ENCODE results near the gene CADM1.

Gene CADM1

GRCh38 chr11:115347106-115347505 is 157.1 kb downstream of the CADM1 start:
- no peak for DNase-seq

DNA sequence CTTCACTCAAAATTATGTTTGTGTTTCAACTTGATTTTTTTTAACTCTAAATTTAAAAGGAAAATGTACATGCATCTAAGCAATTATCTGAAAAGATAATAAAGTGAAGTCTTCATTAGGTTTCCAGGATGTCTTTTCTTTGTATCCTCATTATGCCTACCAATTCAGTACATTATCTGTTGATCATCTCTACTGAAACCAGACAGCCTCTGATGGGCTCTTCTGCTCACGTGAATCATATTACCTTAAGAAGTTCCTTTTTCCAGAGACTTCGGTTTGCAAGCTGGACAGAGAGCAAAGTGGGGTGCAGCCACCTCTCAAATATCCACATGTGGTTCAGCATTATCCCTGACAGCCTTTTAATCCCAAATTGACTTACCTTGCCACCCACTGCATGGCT is 158.4 kb downstream of the CADM1 start:
- no peak for DNase-seq

GRCh38 chr11:115345361-115345760 is 158.9 kb downstream of the CADM1 start:
- DNase-seq = no peak

DNA sequence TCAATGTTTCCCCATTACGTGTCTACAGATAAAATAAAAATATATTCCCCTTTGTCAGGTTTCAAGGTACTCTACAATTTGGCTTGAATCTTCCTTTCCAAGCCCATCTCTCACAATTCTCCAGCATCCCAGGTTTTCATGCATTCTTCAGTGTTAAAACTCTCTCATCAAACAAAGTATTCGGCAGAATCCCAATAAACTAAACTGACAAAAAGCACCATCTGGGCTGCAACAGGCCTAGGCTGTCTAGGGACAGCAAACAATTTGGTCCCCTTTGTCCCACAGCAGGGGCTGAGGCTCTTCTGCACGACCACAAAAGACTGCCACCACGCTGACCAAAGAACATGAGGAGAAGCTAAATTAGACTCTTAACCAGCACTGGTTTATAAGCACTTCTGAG is 159.4 kb downstream of the CADM1 start:
- no peak for DNase-seq

GRCh38 chr11:115342142-115342541 is 162.1 kb downstream of the CADM1 start:
- no peak for DNase-seq

DNA sequence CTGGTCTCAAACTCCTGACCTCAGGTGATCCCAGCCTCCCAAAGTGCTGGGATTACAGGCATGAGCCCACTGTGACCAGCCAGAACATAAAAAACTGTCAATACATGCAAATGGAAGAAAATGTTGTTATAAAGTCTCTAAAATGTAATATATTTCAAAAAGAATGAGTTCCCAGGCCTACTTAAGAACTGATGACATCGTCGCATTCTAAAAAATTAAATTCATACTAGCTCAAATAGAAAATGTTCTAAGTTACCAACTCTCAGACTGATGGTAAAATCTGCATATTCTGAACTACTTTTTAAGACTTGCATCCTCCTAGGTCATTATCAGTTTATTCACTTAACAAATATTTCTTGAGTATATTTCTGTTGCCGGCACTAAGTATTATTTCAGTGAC is 163.3 kb downstream of the CADM1 start:
- DNase-seq = no peak

DNA sequence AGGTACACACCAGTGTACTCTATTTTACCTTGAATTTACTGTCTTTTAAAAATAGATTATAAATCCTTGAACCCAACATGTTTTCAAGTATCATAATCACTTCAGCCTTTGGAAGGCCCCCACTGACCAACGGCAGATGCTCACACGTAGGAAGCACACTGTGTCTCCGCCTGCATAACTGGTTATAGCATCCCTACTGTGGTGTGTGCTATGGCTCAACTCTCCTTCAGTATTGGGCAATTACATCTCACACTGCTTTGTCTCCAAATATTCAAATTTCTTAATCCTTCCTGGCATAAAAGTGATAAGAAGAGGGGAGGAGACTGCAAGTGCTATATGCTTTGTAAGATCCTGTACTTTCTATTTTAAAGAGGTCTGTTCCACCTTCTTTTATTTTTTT is 165.7 kb downstream of the CADM1 start:
- no peak for DNase-seq

GRCh38 chr11:115334932-115335788 is 169.1 kb downstream of the CADM1 start:
- no peak for DNase-seq

- no peak for DNase-seq
These were observed 170.3 kb downstream of the CADM1 start for GRCh38 chr11:115333949-115334348.

DNA sequence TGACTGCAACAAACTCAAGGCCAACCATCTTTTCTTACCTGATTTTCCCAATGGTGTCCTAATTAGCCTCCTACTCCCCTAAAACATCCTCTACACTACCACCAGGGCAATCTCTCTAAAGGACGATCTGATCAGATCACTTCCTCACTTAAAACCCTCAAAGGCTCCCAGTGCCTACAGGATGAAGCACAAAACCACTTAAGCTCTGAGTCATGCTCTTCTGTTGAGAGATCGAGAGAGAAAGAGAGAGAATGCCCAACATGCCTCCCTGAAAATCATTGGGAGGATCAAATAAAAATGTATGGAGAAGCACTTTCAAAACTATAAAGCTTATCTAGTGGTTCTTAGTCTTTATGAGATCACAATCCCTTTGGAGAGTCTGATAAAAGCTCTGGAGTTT is 171.1 kb downstream of the CADM1 start:
- DNase-seq = no peak

GRCh38 chr11:115330684-115331482 is 173.3 kb downstream of the CADM1 start:
- DNase-seq = no peak

- no peak for DNase-seq
These were observed 177.7 kb downstream of the CADM1 start for GRCh38 chr11:115326526-115326925.

- no peak for DNase-seq
These were observed 178.7 kb downstream of the CADM1 start for GRCh38 chr11:115325523-115325922.

DNA sequence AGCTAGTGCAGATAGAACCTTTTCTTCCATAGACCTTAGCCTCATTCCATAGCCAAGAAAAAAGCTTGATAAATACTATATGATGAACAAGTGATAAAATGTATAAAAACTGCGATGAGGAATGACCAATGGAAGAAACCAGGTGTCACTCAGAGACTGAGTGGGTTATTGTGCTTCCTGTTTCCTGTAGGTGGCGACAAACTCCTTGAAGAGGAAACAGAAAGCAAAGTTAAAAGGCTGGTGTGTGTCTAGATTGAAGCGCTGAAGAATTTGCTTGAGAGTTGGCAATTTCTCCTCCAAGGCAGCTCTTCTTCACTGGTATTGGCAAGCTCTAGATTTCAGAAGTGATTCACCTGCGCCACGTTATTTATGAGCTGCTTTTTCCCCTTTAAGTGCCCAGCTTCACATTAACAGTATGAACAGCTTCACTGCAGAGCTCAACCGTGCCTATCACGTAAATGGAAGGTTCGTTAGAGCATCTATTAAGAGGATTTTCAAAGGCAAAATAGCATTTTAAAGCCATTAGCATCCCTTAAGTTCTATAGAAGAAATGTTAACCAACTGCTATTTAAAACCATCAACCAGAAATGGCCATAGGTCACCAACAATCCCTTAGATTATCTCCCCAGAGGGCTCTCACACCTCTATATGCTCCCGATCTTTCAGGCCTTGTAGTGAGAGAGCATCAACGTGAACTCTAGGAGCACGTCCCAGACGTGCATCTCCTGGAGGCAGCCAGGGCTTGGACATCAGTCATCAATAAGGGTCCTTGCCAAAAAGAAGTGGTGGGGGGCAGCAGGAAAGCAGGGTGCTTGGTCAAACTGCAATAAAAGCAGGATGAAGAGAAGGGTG is 179.4 kb downstream of the CADM1 start:
- peak; percentile 6 for DNase-seq

DNA sequence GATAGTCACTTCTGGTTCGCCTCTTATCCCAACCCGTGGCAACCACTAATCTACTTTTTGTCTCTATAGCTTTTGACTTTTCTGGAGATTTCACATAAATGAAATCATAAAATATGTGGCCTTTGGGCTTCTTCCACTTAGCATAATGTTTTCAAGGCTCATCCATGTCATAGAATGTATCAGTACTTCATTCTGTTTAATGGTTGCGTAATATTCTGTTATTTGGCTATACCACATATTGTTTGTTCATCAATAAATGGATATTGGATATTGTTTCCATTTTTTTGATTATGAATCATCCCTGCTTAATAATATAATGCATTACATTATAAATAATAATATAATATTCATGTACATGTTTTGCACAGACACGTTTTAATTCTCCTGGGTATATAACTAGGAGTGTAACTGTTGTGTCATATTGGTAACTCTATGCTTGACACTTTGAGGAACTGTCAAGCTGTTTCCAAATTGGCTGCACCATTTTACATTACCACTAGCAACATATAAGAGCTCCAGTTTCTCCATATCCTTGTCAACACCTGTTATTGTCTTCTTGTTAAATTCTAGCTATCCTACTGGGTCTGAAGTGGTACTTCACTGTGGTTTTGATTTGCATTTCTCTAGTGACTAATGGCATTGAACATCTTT is 181.5 kb downstream of the CADM1 start:
- no peak for DNase-seq

GRCh38 chr11:115321605-115322289 is 182.5 kb downstream of the CADM1 start:
- no peak for DNase-seq

DNA sequence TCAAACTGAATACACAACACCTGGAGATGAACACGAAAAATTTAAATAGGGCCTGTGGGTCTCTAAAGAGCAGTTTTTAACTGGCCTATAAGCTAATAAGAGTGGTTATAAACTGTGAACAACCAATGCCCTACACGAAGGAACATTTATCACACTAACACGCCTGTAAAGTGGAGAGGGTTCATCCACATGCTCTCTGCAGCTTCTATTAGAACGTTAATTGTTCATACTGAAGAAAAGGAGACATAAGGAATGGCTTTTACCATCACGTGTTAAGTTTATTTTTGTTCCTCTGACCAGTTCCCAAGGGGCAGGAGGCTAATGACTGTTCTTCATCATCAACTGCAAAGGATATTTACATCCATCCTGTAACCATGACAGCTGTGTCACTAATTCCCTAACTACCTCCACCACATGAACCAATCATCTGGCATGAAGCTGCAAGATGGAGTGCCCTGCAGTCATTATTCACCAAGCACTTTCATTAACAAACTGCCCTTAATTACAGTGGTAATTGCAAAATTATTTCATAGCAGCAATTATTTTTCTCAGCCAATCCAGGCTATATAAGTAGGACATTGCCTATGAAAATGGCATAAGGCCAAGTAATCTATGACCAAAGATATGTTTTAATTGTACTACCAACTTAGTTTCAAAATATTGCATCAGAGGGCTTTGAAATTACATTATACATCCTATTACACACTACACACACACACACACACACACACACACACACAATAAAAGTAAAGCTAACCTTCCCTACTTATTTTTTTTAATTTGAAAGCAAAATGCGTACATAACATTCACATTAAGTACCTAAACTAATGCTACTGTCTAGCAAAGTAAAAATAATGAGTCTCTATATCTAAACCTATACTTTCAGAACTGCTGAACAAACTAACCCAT is 186.7 kb downstream of the CADM1 start:
- DNase-seq = no peak

GRCh38 chr11:115316696-115317095 is 187.5 kb downstream of the CADM1 start:
- DNase-seq = no peak

- DNase-seq = no peak
These were observed 189.8 kb downstream of the CADM1 start for GRCh38 chr11:115314330-115314920.

GRCh38 chr11:115313224-115313838 is 190.9 kb downstream of the CADM1 start:
- no peak for DNase-seq

All from stimulated activated CD4-positive, alpha-beta T cell treated with anti-CD3 and anti-CD28 coated beads, Interleukin-4, amount 100 ng/mL, for 24 hours (primary cell).